MM.1S (cell line): ENCODE measurements around the gene SLC4A4.

Experiments
- DNase-seq: peaks from one replicate; pipeline ENCODE4 v3.0.0-alpha.2; 2015
- H2AFZ ChIP-seq: fragments of 300-600 bp; sonication (generic); 2 replicates; pipeline ENCODE4 v1.6.0; 2016; ENCODE audit warnings: antibody characterized with exemption, low read length
- H3F3A ChIP-seq: fragments of 300-600 bp; sonication (generic); 2 replicates; pipeline ENCODE4 v1.6.1; 2016; ENCODE audit warnings: mild to moderate bottlenecking, antibody characterized with exemption, low read length, moderate library complexity, mixed read lengths; ENCODE audit not compliant: insufficient read depth
- H3K27ac ChIP-seq: fragments of 300-600 bp; sonication (generic); 2 replicates; pipeline ENCODE4 v1.5.1; 2016; ENCODE audit warnings: mild to moderate bottlenecking, low read length
- H3K27me3 ChIP-seq: fragments of 300-600 bp; sonication (generic); replicated peaks from 2 replicates; pipeline ENCODE4 v1.6.0; 2016; ENCODE audit warnings: low read length; ENCODE audit not compliant: insufficient read depth
- H3K36me3 ChIP-seq: fragments of 300-600 bp; sonication (generic); replicated peaks from 2 replicates; pipeline ENCODE4 v1.6.1; 2016; ENCODE audit warnings: mild to moderate bottlenecking, low read length, mixed read lengths; ENCODE audit not compliant: insufficient read depth
- H3K4me1 ChIP-seq: fragments of 300-600 bp; sonication (generic); 2 replicates; pipeline ENCODE4 v1.6.1; 2016; ENCODE audit warnings: low read length, mixed read lengths
- H3K4me2 ChIP-seq: fragments of 300-600 bp; sonication (generic); 2 replicates; pipeline ENCODE4 v1.6.0; 2016; ENCODE audit warnings: low read depth, low read length
- H3K4me3 ChIP-seq: fragments of 300-600 bp; sonication (generic); 2 replicates; pipeline ENCODE4 v1.5.1; 2016; ENCODE audit warnings: low read length, mixed read lengths
- H3K79me2 ChIP-seq: fragments of 300-600 bp; sonication (generic); 2 replicates; pipeline ENCODE4 v1.6.1; 2016; ENCODE audit warnings: mixed run types, low read length, mixed read lengths
- H3K9ac ChIP-seq: fragments of 300-600 bp; sonication (generic); 2 replicates; pipeline ENCODE4 v1.6.1; 2016; ENCODE audit warnings: low read length, mixed read lengths
- H3K9me2 ChIP-seq: fragments of 300-600 bp; sonication (generic); replicated peaks from 2 replicates; pipeline ENCODE4 v1.6.1; 2016; ENCODE audit warnings: mild to moderate bottlenecking, low read length, mixed read lengths; ENCODE audit not compliant: insufficient read depth
- H3K9me3 ChIP-seq: fragments of 300-600 bp; sonication (generic); replicated peaks from 2 replicates; pipeline ENCODE4 v1.6.1; 2016; ENCODE audit warnings: mild to moderate bottlenecking, low read length, mixed read lengths; ENCODE audit not compliant: insufficient read depth
- H4K20me1 ChIP-seq: fragments of 300-600 bp; sonication (generic); 2 replicates; pipeline ENCODE4 v1.6.1; 2016; ENCODE audit warnings: mild to moderate bottlenecking, low read length, moderate library complexity, mixed read lengths; ENCODE audit not compliant: insufficient read depth
- EZH2 ChIP-seq: fragments of 300-600 bp; sonication (generic); optimal IDR thresholded peaks from 2 replicates; pipeline ENCODE3; 2017; ENCODE audit warnings: low read depth, mild to moderate bottlenecking, antibody characterized with exemption, low read length, mixed read lengths
- EZH2phosphoT487 ChIP-seq: fragments of 300-600 bp; sonication (generic); IDR thresholded peaks from 2 replicates; pipeline ENCODE4 v1.6.1; 2018; ENCODE audit warnings: antibody characterized with exemption, low read length
- TF ChIP-seq, protein P1 (sequence below): fragments of 300-600 bp; sonication (generic); IDR thresholded peaks from 2 replicates; pipeline ENCODE4 v1.5.1; 2016; ENCODE audit warnings: antibody characterized with exemption, low read length, mixed read lengths

Gene SLC4A4

DNA sequence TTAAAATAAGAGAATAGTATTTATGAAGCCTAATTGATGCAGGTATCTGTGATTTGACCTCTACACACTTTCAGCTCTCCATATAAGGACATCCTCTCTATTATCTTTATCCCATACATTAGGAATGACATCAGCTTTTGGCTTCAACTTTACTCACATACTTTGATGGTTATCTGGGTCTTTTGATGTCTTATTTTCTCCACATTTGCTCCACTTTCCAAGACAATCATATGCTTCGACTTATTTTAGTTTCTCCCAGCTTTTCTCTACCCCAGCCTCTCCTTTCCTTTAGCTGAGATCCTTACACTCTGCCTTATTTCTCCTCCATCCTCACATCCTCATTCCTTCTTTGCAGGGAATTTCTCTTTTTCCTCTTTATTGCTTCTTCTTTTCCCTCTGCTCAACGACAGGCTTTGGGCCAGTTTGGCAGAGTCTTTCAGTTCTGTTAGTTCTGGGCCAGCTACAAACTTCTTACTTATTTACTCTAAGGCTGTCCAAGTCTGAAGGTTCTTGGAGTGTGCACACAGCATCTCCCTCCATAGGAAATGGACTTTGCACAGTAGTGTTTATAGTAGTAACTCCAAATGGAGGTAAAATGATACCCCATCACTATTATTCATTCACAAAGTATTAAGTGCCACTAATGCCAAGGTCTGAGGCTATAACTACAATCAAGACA lies 50.5 kb downstream of the SLC4A4 start:
- no peaks in the 10 kb centered on the region for H3K9me2 ChIP-seq
- no peak for DNase-seq
- H3K79me2 ChIP-seq, result no peaks in the 10 kb centered on the region
- H3K4me1 ChIP-seq, result no peaks in the 10 kb centered on the region
- H4K20me1 ChIP-seq, result no peaks in the 10 kb centered on the region
- no peak overlapping the region for H3K9ac ChIP-seq
- no peak overlapping the region for H3K27ac ChIP-seq
- H3F3A ChIP-seq, result no peaks in the 10 kb centered on the region
- H3K36me3 ChIP-seq, result no peaks in the 10 kb centered on the region
- H3K4me2 ChIP-seq, result no peak overlapping the region
- H3K9me3 ChIP-seq, result no peaks in the 10 kb centered on the region
- no peak overlapping the region for H3K4me3 ChIP-seq
- no peak overlapping the region for H2AFZ ChIP-seq
- no peaks in the 10 kb centered on the region for H3K27me3 ChIP-seq
- TF ChIP-seq EZH2 (no peak), EZH2phosphoT487 (no peak)
- TF ChIP-seq, protein P1, sequence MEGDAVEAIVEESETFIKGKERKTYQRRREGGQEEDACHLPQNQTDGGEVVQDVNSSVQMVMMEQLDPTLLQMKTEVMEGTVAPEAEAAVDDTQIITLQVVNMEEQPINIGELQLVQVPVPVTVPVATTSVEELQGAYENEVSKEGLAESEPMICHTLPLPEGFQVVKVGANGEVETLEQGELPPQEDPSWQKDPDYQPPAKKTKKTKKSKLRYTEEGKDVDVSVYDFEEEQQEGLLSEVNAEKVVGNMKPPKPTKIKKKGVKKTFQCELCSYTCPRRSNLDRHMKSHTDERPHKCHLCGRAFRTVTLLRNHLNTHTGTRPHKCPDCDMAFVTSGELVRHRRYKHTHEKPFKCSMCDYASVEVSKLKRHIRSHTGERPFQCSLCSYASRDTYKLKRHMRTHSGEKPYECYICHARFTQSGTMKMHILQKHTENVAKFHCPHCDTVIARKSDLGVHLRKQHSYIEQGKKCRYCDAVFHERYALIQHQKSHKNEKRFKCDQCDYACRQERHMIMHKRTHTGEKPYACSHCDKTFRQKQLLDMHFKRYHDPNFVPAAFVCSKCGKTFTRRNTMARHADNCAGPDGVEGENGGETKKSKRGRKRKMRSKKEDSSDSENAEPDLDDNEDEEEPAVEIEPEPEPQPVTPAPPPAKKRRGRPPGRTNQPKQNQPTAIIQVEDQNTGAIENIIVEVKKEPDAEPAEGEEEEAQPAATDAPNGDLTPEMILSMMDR, result no peak

DNA sequence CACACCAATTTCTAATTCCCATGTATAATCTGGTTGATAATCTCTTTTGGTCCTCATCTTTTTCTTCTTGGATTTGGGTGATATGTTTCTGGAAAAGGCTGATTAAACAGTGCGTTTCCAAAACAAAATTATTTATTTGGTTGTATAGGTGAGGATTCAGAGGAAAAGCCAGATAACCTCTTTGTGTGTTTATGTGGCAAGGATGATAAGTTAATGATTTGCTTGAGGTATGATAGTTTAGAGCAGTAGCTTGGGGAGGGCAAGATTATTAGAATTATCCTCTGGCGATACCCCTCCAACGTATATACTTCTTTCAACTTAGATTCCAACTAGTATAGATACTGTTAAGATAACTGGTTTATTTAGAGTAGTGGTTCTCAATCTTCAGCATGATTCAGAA lies 53.3 kb downstream of the SLC4A4 start:
- Histone ChIP-seq H2AFZ (no peak overlapping the region), H3K4me1 (no peaks in the 10 kb centered on the region), H3K4me2 (no peak overlapping the region), H3K9me3 (no peaks in the 10 kb centered on the region), H3K4me3 (no peak overlapping the region), H3K36me3 (no peaks in the 10 kb centered on the region), H3K27ac (no peak overlapping the region), H3K9ac (no peak overlapping the region), H3F3A (no peaks in the 10 kb centered on the region), H3K9me2 (no peaks in the 10 kb centered on the region), H3K79me2 (no peaks in the 10 kb centered on the region), H3K27me3 (no peaks in the 10 kb centered on the region), H4K20me1 (no peaks in the 10 kb centered on the region)
- no peak for DNase-seq
- TF ChIP-seq EZH2 (no peak), EZH2phosphoT487 (no peak)
- TF ChIP-seq, protein P1, result no peak

DNA sequence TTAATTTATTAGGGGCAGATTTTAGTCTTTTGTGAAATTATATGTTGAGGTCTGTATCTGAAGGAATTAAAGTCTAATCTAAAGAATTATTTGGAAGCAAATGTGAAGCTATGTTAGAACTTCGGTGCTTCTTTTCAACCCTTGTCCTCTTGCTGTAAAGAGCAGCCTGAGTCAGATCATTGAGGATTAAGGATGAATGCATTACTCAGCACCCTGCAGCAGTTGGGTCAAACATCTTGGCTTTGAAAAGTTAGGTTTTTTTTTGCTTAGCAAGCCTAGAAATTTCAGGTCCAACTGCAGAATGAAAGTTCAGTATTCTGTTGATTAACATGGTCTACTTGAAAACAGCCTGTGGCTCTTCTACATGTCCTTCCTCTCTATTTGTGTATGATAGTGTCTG lies 57.6 kb downstream of the SLC4A4 start:
- H3K4me3 ChIP-seq, result no peak overlapping the region
- H4K20me1 ChIP-seq, result no peaks in the 10 kb centered on the region
- no peak for TF ChIP-seq EZH2phosphoT487
- TF ChIP-seq EZH2, result no peak
- TF ChIP-seq, protein P1, result no peak
- H3K4me2 ChIP-seq, result no peak overlapping the region
- no peaks in the 10 kb centered on the region for H3F3A ChIP-seq
- no peaks in the 10 kb centered on the region for H3K36me3 ChIP-seq
- H3K9me2 ChIP-seq, result no peaks in the 10 kb centered on the region
- no peak overlapping the region for H3K9ac ChIP-seq
- H3K79me2 ChIP-seq, result no peaks in the 10 kb centered on the region
- H3K27ac ChIP-seq, result no peak overlapping the region
- H2AFZ ChIP-seq, result no peak overlapping the region
- H3K27me3 ChIP-seq, result no peaks in the 10 kb centered on the region
- no peak for DNase-seq
- no peaks in the 10 kb centered on the region for H3K4me1 ChIP-seq
- no peaks in the 10 kb centered on the region for H3K9me3 ChIP-seq
